NCI-H2107 (cell line): ENCODE data around the gene AHCTF1.

ENCODE experiments used
- DNase-seq: peaks from one replicate; lab custom pipeline; 2025; lab: John Stamatoyannopoulos, UW

Gene AHCTF1

GRCh38 chr1:246931549-246932365, at the start of gene AHCTF1:
AHCTF1 (minus strand) TSS chr1:246931948; CDS start chr1:246918370, 13,578 bp downstream.
- peak; percentile 99 for DNase-seq

GRCh38 chr1:246978785-246979184, 47.0 kb upstream of the AHCTF1 start:
- DNase-seq = no peak

GRCh38 chr1:246978281-246978680, 46.5 kb upstream of the AHCTF1 start:
- DNase-seq = no peak

- DNase-seq = no peak
Observed at GRCh38 chr1:246971969-246972368, 40.2 kb upstream of the AHCTF1 start.

- peak; percentile 37 for DNase-seq
Observed at GRCh38 chr1:246971090-246971721, 39.5 kb upstream of the AHCTF1 start.

GRCh38 chr1:246969621-246970020, 37.9 kb upstream of the AHCTF1 start:
- DNase-seq = no peak

- no peak for DNase-seq
Observed at GRCh38 chr1:246966502-246966901, 34.8 kb upstream of the AHCTF1 start.

- no peak for DNase-seq
Observed at GRCh38 chr1:246959944-246960693, 28.4 kb upstream of the AHCTF1 start.

GRCh38 chr1:246954126-246954525, 22.4 kb upstream of the AHCTF1 start:
- no peak for DNase-seq

- no peak for DNase-seq
Observed at GRCh38 chr1:246951413-246951812, 19.7 kb upstream of the AHCTF1 start.

- no peak for DNase-seq
Observed at GRCh38 chr1:246949956-246950355, 18.2 kb upstream of the AHCTF1 start.

GRCh38 chr1:246947255-246947654, 15.5 kb upstream of the AHCTF1 start:
- DNase-seq = no peak

- no peak for DNase-seq
Observed at GRCh38 chr1:246946366-246946765, 14.6 kb upstream of the AHCTF1 start.

- DNase-seq = no peak
Observed at GRCh38 chr1:246934765-246935164, 3.0 kb upstream of the AHCTF1 start.

GRCh38 chr1:246933893-246934292, 2.1 kb upstream of the AHCTF1 start:
- no peak for DNase-seq

- DNase-seq = no peak
Observed at GRCh38 chr1:246932366-246932700, 585 bp upstream of the AHCTF1 start.

- no peak for DNase-seq
Observed at GRCh38 chr1:246930830-246931548, 759 bp downstream of the AHCTF1 start.

- DNase-seq = no peak
Observed at GRCh38 chr1:246925997-246926626, 5.6 kb downstream of the AHCTF1 start.

- DNase-seq = no peak
Observed at GRCh38 chr1:246923900-246924299, 7.8 kb downstream of the AHCTF1 start.

GRCh38 chr1:246923482-246923881, 8.3 kb downstream of the AHCTF1 start:
- no peak for DNase-seq

GRCh38 chr1:246921481-246921880, 10.3 kb downstream of the AHCTF1 start:
- DNase-seq = no peak

- DNase-seq = no peak
Observed at GRCh38 chr1:246919902-246920301, 11.8 kb downstream of the AHCTF1 start.
